Islet of Langerhans (tissue), 1 donor: ENCODE data around the gene PRKAA1.
"Not testable (repeated sequence)": the region's sequence is repeated elsewhere in the genome, so short reads cannot be mapped to it uniquely, and the experiment has no call there.

Source experiments
- FAIRE-seq: peaks from one replicate; lab custom pipeline; 2011; peaks lifted over from hg19 to GRCh38; lab: Jason Lieb, UNC

The PRKAA1 gene

DNA sequence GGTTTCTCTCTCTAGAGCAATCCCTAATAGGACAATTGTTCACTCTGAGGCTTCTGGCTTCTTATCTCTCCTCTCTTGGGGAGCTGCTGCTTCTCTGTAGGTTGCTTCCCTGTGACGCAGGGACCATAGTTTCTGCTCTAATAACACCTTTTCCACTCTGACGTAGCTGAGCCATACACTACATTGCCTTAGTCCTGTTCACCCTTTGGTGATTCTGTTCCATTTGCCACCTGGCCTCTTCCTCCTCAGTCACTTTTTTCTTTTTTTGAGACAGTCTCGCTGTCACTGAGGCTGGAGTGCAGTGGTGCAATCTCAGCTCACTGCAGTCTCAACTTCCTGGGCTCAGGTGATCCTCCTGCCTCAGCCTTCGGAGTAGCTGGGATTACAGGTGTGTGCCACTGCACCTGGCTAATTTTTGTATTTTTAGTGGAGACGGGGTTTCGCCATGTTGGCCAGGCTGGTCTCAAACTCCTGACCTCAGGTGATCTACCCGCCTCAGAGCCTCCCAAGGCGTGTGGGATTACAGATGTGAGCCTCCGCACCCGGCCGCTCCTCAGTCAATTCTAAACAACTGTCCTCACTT lies 27.4 kb upstream of the PRKAA1 start:
- FAIRE-seq: not testable (repeated sequence)

DNA sequence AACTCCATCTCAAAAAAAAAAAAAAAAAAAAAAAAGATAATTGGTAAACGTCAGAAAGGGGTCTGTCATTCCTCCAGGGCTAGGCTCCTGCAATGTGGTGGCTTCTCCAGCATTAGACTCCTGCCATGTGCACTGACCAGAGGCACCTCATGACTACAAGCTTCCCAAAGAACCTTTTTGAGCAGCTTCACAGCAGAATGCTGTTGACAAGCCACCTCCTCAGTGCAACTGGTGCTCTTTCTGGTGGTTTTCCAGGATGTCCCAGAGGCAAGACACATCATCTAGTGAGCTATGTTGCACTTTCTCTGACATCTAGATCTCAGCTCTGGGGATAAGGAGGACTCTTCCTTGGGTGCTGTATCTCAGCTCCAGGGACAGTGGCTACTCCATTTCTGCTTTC lies 25.3 kb upstream of the PRKAA1 start:
- no peak for FAIRE-seq

DNA sequence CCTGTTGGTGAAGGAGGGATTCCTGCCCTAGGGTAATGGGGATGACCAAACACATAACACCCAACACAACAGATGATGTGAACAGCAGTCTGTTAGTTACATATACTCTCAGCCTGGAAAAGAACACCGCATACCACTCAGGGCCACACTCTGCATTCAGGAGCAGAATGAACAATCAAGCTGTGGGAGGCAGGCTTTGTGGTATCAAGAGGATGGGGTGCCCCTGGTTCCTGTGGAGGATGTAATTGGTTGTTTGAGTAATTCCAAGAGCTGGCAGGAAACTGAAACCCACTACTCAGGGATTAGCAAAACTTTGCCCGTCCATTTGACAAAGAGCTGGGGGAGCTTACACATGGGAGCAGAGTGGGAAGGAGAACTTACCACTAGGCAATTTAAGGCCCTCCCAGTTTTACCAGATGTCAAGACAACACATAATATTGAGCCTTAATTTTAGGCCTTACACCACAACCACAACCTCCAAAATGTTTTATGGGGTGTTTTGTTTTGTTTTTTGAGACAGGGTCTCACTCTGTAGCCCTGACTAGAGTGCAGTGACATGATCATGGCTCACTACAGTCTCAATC lies 15.6 kb upstream of the PRKAA1 start:
- FAIRE-seq: no peak

DNA sequence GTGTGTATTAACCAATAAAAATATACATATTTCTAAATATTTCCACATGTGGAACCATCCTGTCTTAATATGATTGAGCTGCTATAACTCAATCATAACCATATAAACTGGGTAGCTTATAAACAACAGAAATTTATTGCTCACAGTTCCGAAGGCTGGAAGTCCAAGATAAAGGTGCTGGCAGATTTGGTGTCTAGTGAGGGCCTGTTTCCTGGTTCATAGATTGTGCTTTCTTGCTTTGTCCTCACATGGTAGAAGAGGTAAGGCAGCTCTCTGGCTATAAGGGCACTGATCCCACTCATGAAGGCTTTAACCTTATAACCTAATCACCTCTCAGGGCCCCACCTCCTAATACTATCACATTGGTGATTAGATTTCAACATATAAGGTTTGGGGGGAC lies 14.0 kb upstream of the PRKAA1 start:
- FAIRE-seq: no peak

DNA sequence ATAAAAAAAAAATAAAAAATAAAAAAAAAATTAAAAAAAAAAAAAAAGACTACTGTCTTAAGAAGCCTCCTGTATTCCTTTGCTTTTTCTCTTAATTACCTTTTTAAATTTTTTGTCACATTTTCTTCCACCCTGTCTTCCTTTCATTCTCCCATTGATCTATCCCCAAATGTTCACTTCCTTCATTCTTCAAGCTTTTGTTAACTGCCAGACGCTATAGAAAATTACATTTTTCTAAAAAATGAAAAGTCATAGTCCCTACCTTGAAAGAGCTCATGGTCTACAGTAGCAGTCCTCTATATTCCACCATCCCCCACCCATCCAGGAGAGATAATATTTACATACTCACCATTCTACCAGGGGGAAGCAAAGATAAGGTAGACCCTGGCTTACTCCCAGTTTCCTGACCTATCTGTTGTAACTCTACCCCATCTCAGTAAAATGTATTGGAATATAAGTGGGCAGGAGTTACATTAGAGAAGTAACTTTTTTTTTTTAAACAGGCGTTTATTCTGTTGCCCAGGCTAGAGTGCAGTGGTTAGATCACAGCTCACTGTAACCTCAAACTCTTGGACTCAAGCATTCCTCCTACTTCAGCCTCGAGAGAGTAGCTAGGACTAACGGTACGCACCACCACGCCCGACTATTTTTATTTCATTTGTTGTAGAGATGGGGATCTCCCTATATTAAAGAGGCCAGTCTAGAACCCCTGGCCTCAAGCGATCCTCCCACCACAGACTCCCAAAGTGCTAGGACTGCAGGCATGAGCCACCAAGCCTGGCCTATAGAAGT lies 3.8 kb upstream of the PRKAA1 start:
- no peak for FAIRE-seq

DNA sequence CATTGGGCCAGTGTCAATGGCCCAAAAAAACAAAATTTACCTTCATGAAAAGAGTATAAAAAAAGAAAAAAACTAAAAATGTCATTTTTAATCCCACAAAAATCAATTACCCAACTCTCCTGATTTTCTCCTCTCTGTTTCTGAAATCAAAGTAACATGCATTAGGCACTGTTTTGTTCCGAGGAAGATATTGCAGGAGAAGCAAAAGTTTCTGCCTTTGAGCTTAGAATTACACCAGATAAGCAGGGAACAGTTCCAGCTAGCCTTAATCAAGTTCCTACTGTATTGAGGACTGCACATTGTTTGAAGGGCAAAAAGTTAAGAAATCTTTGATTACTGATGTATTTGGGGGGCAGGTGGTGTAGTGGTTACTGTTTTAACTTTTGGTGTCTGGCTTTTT lies 1.1 kb upstream of the PRKAA1 start:
- no peak for FAIRE-seq

DNA sequence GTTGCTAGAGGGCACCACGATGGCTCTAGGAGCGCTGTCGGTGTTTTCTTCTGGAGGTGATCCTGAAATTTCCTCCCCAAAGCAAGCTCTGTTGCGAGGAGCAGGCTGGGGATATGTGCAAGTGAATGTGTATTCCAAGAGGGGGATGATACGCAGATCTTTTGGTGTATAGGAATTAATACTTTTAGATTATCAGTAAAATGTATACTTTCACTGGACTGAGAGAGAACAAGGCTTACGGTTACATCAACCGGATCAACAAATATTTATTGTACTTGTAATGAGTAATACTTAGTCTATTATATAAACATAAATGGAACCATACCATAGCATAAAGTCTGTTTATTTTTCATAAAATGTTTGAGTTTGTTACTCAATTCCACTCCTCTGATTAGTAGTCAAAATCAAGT lies 632 bp upstream of the PRKAA1 start:
- no peak for FAIRE-seq

DNA sequence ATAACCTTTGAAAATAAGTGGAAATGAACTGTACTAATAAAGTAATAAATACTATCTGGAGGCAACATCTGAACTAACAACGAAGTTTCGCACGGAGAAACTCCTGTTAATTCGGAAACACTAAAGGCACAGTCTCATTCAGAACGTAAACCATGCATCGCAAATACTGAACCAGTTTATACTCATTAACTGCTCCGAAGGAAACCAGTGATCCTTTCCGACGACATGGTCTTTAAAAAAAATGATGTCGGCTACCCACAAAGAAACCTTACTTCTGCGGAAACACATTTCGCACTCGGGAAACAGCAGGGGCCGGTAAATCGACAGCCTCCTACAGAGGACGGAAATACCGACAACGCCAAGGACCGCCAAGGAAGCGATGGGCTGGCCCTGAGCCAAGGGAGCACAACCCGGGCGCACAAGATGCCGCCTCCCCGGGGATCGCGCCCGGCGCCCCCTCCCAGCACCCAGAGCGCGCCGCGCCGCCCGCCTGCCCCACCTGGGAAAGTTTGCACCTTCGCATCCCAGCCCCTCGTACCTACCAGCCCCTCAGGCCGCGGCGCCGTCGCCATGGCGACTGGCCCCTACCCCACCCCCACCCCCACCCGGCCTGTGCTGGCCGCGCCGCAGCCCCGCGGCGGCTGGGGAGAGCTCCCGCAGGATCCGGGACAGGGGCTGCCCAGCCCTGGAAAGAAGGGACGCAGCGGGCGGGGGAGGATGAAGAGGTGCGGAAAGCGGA lies 732 bp downstream of the PRKAA1 start:
- no peak for FAIRE-seq

DNA sequence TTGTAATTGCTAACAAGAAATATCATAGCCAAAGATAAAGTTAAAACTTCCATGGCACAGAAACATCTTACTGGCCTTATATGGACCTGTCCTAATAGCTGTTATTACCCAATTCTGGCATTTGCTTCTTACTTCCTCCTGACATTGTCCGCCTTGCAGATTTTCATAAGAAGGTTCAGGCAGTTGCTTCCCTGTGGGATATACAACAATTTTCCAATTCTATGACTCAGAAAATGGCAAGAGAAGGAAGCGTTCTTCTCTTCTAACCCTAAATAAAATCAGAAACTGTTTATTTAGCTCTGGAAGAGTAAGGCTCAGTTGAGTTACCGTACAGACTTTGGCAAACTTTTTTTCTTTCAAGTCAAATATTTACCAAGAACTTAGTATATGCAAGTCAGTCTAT lies 1.7 kb downstream of the PRKAA1 start:
- FAIRE-seq: no peak

DNA sequence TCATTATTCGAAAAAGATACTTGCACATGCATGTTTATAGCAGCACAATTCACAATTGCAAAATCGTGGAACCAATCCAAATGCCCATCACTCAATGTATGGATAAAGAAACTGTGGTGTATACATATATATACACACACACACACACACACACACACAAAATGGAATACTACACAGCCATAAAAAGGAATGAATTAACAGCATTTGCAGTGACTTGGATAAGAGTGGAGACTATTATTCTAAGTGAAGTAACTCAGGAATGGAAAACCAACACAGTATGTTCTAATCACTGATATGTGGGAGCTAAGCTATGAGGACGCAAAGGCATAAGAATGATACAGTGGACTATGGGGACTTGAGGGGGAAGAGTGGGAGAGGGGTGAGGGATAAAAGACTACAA lies 3.3 kb downstream of the PRKAA1 start:
- FAIRE-seq: not testable (repeated sequence)

DNA sequence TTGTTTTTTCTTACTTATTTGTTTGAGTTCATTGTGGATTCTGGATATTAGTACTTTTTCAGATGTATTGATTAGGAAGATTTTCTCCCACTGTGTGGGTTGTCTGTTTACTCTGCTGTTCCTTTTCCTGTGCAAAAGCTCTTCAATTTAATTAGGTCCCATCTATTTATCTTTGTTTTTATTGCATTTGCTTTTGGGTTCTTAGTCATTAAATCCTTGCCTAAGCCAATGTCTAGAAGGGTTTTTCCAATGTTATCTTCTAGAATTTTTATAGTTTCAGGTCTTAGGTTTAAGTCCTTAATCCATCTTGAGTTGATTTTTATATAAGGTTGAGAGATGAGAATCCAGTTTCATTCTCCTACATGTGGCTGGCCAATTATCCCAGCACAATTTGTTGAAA lies 3.8 kb downstream of the PRKAA1 start:
- not testable (repeated sequence) for FAIRE-seq

DNA sequence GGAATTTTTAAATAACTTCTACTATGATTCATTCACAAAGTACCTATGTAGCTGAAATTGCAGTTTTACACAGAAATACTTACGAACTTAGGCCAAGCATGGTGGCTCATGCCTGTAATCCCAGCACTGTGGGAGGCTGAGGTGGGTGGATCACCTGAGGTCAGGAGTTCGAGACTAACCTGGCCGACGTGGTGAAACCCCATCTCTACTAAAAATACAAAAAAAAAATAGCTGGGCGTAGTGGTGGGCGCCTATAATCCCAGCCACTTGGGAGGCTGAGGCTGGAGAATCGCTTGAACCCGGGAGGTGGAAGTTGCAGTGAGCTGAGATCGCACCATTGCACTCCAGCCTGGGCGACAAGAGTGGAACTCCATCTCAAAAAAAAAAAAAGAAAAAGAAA lies 5.5 kb downstream of the PRKAA1 start:
- not testable (repeated sequence) for FAIRE-seq

DNA sequence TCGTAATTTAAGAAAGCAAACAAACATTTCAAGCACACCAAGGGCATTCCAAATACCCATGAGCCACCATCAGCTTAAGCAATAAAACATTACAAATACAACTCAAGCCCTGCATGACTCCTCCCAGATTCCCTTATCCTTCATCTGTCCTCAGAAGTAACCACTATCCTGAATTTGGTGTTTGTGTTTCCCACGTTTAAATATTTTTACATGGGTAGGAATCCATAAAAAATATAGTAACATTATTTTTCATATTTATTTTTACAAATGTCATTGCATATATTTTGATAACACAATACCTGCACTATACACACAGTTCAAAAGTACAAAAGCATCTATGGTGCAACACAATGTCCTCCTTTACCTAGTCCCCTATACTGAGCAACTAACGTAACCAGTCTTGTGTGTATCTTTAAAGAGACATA lies 6.4 kb downstream of the PRKAA1 start:
- FAIRE-seq: no peak

DNA sequence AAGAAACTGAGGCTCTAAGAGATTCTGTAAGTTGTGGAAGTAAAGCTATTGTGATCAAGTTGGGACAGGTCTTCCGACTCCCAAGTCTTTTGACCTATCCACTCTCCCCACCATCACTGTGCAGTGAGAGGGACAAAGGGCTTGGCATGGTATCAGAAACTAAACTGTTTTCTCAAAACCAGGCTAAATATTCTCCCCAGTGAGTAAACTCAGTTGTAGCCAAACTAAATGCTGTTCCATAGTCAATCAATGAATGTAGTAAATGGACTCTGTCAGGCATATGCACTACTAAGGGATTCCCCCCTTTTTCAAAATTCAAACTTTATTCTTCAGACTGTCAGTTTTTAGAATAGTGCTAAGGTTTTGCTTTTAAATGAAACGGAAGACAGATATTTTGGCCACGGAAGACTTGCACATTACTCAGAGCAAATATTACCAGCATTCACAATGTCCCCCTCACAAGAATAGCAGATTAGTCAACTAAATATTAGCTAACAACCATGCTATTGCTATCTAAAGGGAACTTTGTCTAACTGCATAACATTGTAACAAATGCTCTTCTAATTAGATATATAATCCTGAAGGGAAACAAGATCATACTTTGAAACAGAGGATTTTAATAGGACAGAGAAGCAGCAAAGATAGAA lies 7.1 kb downstream of the PRKAA1 start:
- FAIRE-seq: peak; percentile 56

DNA sequence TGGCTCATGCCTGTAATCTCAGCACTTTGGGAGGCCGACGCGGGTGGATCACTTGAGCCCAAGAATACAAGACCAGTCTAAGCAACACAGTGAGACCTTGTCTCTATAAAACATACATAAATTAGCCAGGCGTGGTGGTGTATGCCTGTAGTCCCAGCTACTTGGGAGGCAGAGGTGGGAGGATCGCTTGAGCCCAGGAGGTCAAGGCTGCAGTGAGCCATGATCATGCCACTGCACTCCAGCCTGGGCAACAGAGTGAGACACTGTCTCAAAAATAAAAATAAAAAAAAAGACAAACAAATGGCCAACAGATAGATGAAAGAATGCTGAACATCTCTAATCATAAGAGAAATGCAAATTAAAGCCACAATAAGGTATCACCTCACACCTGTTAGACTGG lies 9.2 kb downstream of the PRKAA1 start:
- FAIRE-seq: not testable (repeated sequence)

DNA sequence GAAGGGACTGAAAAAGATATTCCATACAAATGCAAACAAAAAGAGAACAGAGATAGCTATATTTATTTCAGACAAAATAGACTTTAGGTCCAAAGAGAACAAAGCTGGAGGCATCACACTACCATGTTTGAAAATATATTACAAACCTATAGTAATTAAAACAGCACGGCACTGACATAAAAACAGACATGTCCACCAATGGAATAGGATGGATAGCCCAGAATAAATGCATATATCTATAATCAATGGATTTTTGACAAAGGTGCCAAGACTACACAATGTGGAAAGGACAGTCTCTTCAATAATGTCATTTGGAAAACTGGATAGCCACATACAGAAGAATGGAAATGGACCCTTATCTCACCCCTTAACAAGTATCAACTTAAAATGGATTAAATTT lies 10.2 kb downstream of the PRKAA1 start:
- no peak for FAIRE-seq

DNA sequence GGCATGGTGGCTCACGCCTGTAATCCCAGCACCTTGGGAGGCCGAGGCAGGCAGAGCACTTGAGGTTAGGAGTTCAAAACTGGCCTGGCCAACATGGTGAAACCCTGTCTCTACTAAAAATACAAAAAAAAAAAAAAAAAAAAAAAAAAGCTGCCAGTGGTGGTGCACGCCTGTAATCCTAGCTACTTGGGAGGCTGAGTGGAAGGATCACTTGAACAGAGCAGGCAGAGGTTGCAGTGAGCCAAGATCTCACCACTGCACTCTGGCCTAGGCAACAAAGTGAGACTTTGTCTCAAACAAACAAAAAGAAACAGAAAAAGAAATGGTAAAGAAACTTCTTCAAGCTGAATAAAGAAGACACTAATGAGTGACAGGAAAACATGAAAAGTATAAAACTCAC lies 11.5 kb downstream of the PRKAA1 start:
- FAIRE-seq: not testable (repeated sequence)

DNA sequence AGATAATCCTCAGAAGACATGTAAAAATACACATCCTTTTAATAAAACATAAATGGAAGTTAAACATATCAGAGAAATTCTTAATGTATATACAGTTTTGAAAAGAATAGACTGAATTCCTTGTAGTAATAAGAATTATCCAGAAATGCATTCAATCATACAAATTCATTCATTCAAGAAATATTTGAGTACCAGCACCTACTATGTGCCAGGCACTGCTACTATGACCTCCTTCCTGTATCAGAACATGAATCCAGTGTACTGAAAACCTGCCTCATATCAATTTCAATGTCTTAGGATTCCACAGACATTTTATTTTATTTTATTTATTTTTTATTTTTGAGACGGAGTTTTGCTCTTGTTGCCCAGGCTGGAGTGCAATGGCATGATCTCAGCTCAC lies 13.3 kb downstream of the PRKAA1 start:
- FAIRE-seq: no peak

DNA sequence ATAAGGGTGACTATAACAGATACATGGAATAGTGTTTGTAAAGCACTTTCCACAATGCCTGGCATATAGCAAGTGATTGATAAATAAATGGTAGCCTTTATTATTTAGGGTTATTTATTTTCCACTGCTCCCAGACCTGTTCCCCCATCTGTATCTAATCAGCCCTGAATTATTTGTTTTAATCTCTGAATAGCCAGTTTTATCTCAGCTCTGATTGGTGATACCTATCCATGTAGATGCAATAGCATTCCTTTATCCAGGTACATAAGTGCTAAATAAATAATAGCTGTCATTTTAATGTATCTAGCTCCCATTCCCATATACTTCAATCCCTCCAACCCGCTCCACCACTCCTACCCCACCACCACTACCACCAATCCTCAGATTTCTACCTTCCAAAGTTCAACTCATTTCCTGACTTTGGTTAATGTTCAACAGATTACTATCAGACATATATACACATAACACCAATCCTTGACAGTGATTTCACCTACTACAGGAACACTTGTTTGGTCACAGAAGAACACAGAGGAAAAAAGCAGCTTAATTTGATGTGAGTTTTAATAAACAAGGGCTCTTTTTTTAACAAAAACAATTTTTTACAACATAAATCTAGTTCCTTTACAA lies 14.0 kb downstream of the PRKAA1 start:
- peak; percentile 30 for FAIRE-seq

DNA sequence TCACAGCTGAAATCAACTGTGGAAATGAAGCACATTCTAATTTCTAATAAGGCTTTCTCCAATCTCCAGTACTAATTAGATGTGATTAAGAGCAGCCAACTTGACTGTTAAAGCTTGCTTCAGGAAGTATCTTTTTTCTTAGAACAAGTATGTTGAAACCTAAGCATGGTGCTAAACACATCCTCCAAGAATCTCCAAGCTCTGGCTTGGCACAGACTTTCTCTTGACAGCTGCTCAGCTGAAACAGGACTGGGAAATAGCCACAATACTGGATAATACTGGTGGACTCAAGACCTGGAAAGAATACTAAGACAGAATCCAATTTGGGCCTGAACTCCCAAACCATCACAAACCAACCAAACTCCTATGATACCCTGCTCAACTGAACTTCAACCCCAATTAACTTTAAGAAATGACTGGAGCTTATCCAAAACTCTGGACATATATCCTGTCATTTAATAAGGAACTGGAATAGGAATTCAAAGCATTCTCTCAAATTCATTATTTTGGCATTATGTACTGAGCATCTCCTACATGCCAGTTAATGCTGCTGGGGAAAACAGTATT lies 16.2 kb downstream of the PRKAA1 start:
- no peak for FAIRE-seq

DNA sequence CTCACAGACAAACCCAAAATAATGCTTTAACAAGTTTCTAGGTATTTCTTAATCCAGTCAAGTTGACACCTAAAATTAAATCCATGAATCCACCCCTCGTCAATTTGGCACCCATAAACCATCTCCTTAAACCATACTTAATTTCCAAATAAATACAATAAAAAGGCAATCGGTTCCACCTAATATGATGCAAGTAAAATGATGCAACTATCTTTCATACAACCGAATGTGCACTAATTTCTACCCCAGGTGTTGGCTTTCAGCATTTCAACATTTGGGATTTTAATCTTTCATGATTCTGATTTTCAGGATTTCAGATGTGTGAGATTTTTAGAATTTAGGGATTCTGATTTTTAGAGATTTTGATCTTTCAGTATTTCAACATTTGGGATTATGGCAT lies 17.3 kb downstream of the PRKAA1 start:
- FAIRE-seq: no peak

DNA sequence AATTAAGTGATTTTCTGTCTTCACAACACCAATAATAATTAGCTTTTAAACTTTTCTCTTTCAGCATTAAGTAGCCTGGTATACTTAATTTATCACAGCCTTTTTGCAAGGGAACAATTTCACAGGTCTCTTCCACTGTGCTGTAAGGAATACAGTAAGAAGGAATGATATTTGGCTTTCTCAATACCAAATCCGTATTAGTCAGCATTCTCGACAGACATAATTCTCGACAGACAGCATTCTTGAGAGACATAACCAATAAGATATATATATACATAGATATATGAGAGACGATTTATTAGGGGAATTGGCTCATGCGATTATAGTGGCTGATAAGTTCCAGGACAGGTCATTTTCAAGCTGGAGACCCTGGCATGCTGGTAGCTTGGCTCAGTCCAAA lies 18.0 kb downstream of the PRKAA1 start:
- no peak for FAIRE-seq
